ENCODE results near the gene IGSF6.
"Not testable (repeated sequence)": the region's sequence is repeated elsewhere in the genome, so short reads cannot be mapped to it uniquely, and the experiment has no call there.

Gene IGSF6

DNA sequence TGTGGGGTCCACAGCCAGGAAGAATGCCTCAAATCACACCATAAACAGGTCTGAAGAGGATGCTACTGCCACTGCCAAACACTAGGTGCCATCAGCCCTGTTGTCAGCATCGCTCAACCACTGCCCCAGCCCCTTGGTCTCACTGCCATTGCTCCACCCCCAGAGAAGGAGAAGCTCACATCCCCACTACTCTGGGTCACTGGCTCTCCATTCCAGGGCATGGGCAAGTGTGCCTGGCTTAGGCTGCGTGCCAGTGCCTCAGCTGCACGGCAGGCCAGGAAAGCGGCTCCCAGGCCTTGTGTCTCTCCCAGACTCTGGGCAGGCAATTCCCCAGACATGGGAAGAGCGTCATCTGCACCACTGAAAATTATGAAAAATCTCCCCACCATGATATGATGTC is 1.2 kb upstream of the IGSF6 start:
- DNase-seq, result no peak

- DNase-seq, result no peak
Observed at GRCh38 chr16:21651515-21651914, 893 bp downstream of the IGSF6 start.

GRCh38 chr16:21650521-21650920 is 1.9 kb downstream of the IGSF6 start:
- peak in 1 of 2 donors; percentile 33 for DNase-seq

GRCh38 chr16:21649826-21650406 is 2.5 kb downstream of the IGSF6 start:
- DNase-seq, result peak in 1 of 2 donors; percentile 18

DNA sequence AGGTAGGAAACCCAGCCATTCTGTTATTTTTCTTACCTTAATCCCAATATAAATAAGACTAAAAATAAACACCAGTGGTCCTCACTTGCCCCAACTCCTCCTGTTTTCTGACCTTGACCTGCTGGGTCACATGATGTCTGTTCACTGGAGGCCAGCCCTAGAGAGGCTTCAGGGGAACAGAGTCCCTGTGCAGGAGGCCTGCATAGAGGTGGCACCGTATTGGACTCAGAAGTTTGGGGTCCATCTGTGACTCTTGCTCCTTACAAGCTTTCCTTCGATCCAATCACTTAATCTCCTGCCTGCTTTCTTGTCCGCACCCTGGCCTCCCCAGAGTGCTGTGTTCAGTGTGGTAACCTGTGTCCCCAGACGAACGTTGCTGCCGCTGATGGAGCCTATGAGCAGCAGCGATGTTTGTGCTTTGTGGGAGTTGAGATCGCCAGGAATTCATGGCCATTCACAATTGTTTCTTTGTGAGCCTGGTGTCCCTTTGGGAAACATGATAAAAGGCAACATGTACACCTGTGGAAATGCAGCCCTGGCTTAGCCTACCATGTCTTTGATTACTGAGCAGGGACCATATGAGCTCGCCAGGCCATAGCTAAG is 4.7 kb downstream of the IGSF6 start:
- no peak for DNase-seq

DNA sequence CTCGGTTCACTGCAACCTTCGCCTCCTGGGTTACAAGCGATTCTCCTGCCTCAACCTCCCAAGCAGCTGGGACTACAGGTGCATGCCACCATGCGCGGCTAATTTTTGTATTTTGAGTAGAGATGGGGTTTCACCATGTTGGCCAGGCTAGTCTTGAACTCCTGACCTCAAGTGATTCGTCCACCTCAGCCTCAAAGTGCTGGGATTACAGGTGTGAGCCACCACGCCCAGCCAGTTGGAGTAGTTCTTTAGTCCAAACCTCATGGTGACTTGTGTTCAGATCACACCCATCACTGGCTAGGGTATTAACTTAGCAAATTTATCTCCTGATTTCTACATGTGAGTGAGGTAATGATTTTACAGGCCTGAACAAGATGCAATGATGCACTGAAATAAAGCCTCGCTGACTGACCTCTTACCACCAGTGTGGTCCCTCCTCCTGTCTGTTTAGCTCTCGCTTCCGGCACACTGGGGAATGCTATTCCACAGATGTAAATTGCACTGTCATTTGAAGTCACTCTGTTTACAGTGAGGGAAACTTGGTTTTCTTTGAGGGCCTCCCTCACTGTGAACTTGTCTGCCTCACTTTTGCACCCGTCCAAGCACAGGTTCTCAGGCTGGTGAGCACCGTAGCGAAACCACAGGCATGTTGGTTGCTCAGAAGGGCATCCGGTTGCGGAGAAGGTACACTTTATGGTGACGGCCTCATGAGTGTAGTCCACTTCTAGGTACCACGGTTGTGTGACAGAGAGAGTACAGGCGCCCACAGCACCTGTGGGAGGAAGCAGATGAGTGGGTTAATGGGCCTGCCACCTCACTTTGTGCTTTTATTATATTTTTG is 5.5 kb downstream of the IGSF6 start:
- peak; percentile 75 to 78 for DNase-seq

- DNase-seq, result no peak
Observed at GRCh38 chr16:21646091-21646490, 6.3 kb downstream of the IGSF6 start.

DNA sequence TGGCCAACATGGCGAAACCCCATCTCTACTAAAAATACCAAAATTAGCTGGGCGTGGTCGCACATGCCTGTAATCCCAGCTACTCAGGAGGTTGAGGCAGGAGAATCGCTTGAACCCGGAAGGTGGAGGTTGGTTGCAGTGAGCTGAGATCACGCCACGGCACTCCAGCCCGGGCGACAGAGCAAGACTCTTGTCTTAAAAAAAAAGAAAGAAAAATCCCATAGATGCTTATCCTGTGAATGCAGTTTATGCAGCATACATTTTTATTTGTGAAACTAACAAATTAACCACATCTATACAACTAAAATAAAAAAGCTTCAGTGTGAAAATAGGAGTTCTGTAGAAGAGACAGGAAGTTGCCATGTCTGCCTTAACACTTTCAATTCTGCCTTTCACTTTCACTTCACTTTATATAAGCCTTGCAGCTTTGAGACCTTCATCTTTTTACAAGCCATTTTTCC is 7.1 kb downstream of the IGSF6 start:
- DNase-seq, result peak; percentile 20 to 65

DNA sequence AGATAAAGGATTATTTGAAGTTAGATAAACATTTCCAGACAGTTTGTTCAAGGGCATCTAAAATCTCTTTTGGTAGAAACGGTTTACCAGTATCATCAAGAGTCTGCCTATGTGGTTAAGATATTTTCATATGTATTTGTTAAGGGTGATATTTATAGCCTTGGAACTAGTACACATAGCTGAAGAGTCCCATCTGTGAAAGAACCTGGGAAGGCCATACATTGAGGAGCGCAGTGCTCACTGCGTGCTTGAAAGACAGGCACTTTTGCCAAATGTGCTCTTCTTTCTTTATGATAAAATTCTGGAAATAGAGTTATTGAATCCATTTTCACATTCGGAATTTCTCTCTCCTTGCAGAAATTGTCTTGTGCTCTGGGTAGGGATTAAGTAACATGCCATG is 7.7 kb downstream of the IGSF6 start:
- no peak for DNase-seq

GRCh38 chr16:21643785-21644184 is 8.6 kb downstream of the IGSF6 start:
- no peak for DNase-seq

DNA sequence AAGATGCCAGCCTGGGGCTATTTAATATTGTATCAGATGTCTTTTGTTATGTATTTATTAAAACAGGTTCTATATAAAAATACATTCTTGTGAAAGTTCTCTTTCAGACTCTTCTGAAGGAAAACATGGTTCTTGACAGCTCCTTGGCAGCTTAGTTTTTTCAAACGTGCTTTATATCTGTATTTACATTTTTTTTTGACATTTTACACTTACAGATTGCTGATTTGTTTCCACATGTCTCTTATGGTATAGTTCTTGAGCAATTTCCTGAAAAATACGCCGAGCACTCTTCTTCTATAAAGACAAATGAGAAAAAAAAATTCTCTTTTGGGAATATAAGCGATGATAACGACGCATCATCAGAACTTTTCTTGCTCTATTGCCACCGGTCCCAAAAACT is 9.5 kb downstream of the IGSF6 start:
- no peak for DNase-seq

GRCh38 chr16:21641916-21642315 is 10.5 kb downstream of the IGSF6 start:
- no peak for DNase-seq

DNA sequence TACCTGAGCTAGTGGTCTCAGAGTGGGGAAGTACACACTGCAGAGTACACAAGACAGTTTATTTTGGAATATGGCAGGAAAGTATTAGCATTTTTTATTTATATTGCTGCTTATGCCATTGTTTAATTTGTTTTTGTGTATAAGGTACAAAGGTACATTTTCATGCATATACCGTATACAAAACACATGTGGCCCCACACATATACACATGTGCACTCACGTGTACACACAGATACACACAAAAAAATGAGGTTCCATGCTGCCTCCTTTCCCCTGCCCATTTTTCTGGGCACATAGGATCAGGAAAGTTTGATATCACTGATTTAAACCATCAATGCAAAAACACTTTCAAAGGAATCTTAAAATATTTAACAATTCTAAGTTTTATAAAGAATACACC is 12.9 kb downstream of the IGSF6 start:
- DNase-seq, result no peak

DNA sequence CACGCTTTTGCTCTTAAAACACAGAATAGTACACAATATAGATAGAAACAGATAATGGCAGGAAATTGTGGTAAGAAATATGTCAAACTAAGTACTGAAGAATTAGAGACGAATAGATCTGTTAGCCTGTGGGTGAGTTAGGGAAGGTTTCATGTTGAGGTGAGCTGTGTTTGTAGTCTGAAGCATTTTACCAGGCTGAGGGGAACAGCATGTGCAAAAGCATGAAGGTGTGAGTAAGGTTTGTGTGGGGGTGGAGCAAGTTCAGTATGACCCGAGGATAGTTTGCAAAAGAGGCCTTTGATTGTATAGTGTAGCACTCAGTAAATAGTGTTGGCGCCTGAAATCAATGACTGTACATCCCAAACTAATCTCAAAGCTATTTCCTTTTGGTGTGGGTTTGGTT is 13.8 kb downstream of the IGSF6 start:
- no peak for DNase-seq

DNA sequence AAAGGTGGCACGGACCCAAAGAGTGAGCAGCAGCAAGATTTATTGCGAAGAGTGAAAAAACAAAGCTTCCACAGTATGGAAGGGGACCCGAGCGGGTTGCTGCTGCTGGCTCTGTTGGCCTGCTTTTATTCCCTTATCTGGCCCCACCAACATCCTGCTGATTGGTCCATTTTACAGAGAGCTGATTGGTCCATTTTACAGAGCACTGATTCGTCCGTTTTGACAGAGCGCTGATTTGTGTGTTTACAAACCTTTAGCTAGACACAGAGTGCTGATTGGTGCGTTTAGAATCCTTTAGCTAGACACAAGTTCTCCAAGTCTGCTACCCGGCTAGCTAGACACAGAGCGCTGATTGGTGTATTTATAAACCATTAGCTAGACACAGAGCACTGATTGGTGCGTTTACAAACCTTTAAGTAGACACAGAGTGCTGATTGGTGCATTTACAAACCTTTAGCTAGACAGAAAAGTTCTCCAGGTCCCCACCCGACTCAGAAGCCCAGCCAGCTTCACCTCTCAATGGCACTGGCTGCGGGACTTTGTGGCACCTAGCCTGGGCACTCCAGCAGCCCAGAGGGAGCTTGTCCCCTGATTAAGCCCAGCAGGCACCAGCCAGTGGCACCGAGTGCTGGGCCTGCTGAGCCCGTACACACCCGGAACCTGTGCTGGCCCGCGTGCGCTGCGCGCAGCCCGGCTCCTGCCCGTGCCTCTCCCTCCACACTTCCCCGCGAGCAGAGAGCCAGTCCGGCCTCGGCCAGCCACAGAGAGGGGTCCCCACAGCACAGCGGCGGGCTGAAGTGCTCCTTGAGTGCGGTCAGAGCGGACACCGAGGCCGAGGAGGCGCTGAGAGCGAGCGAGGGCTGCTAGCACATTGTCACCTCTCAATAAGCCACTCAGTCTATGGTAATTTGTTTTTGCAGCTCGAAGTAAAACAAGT is 15.1 kb downstream of the IGSF6 start:
- DNase-seq, result no peak

DNA sequence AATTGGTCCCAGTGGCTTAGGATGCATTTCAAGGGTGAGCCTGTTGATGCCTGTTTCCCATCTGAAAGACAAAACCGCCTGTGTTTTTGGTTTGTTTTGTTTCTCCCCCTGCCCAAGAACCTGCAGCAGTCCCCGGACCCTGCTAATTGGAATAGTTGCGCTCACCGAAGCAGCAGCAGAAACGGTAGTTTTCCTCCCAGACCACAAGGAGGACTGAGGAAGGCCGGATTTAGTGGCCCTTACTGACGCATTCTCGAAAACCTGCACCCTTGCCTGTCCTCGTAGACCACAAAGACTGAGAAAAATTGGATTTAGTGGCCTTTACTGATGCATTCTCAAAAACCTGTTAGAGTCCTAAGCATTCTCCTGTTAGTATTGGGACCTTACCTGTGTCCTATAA is 16.7 kb downstream of the IGSF6 start:
- DNase-seq, result not testable (repeated sequence)

- DNase-seq, result no peak
Observed at GRCh38 chr16:21634216-21634615, 18.2 kb downstream of the IGSF6 start.

DNA sequence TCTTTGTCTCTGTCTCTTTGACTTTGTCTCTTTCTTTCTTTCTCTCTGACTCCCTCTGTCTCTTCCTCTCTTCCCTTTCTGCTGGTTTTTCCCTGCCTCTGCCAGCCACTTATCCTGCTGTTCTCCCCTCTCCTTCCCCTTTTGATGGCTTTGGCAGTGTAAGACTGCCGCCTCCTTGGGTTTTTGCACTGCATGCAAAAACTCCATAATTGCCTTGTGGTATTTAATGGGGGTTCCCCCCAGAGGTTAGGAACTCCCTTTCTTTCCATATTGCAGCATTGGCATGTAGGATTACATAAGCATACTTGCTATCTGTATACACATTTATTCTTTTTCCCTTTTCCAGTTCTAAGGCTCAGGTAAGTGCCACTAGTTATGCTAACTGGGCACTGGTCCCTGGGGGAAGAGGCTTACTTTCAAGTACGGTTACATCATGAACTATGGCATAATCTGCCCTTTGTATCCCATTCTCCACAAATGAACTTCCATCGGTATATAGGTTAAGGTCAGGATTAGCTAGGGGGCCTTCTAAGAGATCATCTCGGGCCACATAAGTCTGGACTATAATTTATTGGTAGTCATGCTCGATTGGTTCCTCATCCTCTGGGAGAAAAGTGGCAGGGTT is 20.3 kb downstream of the IGSF6 start:
- DNase-seq, result peak in 1 of 2 donors; percentile 56

DNA sequence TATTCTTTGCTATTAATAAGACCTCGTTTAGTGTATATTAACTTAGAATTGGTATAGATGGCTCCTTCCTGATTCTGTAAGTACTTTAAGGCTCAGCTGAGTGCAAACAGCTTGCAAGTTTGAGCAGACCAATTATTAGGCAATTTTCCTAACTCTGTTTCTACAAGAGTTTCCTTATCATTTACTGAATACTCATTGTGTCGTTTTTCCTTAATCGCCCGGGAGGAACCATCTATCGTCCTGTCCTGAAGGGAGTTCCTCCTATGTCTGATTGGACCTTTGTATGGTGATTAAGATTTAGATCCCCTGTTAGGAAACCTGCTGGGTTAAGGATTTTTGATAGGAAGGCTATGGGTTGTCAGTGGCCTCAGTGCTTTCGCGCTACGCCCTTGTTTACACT is 21.0 kb downstream of the IGSF6 start:
- not testable (repeated sequence) for DNase-seq

DNA sequence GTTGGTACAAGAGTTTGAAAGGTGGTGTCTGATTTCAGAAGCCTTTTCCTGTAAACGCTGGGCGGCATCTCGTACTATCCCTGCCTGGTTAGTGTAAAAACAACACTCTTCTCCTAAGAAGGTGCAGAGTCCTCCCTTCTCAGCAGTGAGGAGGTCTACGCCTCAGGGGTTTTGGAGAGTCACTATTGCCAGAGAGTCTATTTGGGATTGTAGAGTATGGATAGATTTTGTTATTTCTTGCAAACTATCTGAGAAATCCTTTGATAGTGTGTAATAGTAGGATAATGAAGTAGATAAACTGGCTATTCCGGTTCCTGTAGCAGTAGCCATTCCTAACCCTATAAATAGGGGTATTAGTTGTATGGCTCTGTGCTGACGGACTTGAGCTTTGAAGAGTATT is 21.5 kb downstream of the IGSF6 start:
- DNase-seq, result not testable (repeated sequence)

DNA sequence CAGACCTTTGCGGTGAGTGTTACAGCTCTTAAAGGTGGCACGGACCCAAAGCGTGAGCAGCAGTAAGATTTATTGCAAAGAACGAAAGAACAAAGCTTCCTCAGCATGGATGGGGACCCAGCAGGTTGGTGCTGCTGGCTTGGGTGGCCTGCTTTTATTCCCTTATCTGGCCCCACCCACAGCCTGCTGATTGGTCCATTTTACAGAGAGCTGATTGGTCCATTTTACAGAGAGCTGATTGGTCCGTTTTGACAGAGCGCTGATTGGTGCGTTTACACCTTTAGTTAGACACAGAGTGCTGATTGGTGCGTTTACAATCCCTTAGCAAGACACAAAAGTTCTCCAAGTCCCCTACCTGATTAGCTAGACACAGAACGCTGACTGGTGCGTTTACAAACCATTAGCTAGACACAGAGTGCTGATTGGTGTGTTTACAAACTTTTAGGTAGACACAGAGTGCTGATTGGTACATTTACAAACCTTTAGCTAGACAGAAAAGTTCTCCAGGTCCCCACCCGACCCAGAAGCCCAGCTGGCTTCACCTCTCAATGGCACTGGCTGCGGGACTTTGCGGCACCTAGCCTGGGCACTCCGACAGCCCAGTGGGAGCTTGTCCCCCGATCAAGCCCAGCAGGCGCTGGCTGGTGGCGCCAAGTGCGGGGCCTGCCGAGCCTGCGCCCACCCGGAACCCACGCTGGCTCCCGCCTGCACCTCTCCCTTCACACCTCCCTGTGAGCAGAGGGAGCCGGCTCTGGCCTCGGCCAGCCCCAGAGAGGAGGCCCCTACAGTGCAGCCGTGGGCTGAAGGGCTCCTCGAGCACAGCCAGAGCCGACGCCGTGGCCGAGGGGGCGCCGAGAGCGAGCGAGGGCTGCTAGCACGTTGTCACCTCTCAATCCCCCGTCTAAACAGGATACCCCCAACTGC is 22.5 kb downstream of the IGSF6 start:
- DNase-seq, result not testable (repeated sequence)

Measured in CD4-positive, alpha-beta T cell treated with Interleukin-1 beta for 1 hour (primary cell).